Measurements from ENCODE around the gene NTRK3. TPM values are rescaled to one million over a fixed set of nuclear protein-coding genes. Genes with fewer than 3 reads are reported as not detected.

NTRK3 gene
- total and polyA plus RNA-seq, 4 donors = 0.21 to 2.9 (median 0.32) TPM

DNA sequence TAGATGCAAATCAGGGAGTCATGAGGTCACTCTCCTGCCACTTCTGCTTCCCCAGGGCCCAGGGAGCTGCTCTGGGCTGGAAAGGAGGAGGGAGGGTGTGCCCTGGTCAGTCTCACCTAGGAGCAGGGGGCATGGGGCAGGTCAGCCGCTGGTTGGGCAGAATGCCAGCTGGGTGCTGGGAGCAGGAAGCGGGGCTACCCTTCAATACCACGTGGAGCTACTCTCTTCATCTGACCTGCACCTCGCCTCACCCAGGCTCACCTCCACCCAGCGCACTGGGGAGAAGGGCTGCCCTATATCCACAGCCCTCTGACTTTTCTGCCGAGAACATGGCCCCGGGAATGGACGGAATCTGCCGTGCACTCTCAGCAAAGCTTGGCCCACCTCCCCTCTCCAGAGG, 15.1 kb downstream of the NTRK3 start (continued):
- no peak for TF ChIP-seq TAF1 (conservative IDR thresholded peaks at IDR 0.05)
- TF ChIP-seq RAD21 (IDR thresholded peaks at IDR 0.05) = no peak
- no peak for TF ChIP-seq YY1 (IDR thresholded peaks at IDR 0.05)
- TF ChIP-seq NR2F2 (IDR thresholded peaks at IDR 0.05) = no peak
- TF ChIP-seq SP1 (IDR thresholded peaks at IDR 0.05) = no peak
- TF ChIP-seq, protein P1, sequence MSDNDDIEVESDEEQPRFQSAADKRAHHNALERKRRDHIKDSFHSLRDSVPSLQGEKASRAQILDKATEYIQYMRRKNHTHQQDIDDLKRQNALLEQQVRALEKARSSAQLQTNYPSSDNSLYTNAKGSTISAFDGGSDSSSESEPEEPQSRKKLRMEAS (IDR thresholded peaks at IDR 0.05) = no peak
- no peak for TF ChIP-seq RXRA (IDR thresholded peaks at IDR 0.05)
- no peak for TF ChIP-seq HNF4A (conservative IDR thresholded peaks at IDR 0.05)

DNA sequence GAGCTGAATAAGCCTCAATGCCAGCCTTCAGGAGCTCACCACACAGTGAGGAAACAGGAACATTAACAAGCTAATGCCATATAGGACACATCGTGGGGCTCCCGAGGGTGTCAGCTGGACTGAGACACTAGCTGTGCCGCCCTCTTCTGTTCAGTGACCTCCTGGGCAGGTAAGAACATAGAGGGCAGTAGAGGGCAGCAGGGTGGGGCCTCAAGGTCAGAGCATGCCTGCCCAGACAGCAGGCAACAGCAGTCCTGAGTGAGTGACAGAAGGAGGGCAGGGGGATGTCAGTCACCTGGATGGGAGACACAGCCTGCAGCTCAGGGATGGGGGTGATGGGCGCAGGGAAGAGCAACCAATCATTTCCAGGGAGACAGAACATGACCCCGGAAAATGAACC, 15.5 kb downstream of the NTRK3 start:
- no peak for DNase-seq (ENCODE audit: low spot score)
- Histone ChIP-seq H3K4me1 (ENCODE audit: control insufficient read depth in 4 of 4, insufficient read depth in 4 of 4, low read length in 3 of 4) (no peaks in the 10 kb centered on the region), H3K36me3 (ENCODE audit: control insufficient read depth in 4 of 4, insufficient read depth in 3 of 4, low read depth in 1 of 4, low read length in 3 of 4) (no peaks in the 10 kb centered on the region), H3K4me3 (ENCODE audit: low read depth in 1 of 3, low read length in 3 of 3) (no peak overlapping the region), H3K9me3 (ENCODE audit: control insufficient read depth in 4 of 4, low read length in 3 of 4) (no peaks in the 10 kb centered on the region), H3K9ac (ENCODE audit: low read depth in 1 of 2, low read length in 2 of 2) (no peak overlapping the region), H3K27ac (ENCODE audit: low read depth in 1 of 2, low read length in 2 of 2) (no peak overlapping the region), H3K27me3 (ENCODE audit: control insufficient read depth in 4 of 4, insufficient read depth in 4 of 4, low read length in 3 of 4) (peaks cover 0 to 4% (median 2%) of the 10 kb centered on the region in 4 donors)
- no peak for TF ChIP-seq NR2F2 (IDR thresholded peaks at IDR 0.05)
- TF ChIP-seq TAF1 (conservative IDR thresholded peaks at IDR 0.05) = no peak
- WGBS = 54% methylated on average over 5 of the region's 5 CpGs

DNA sequence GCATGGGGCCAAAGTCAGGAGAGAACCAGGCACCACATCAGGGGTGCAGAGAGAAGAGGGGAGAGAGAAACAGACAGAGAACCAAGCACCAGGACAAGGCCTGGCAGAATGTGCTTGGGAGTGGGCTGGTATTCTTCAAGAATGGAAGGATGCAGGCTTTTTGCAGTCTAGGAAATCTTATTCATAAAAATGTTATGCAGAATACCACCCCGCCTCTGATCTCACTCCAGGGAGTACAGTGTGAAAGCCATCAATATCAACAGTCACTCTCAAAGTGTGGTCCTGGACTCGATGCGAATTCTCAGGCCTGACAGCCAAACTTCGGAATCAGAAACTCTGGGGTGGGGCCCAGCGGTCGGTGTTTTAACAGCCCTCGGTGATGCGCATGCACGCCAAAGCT, 16.9 kb downstream of the NTRK3 start:
- WGBS = 87% methylated on average over 9 of the region's 9 CpGs
- H3K36me3 ChIP-seq (ENCODE audit: control insufficient read depth in 4 of 4, insufficient read depth in 3 of 4, low read depth in 1 of 4, low read length in 3 of 4) = no peaks in the 10 kb centered on the region
- no peak for TF ChIP-seq SP1 (IDR thresholded peaks at IDR 0.05)
- TF ChIP-seq RAD21 (IDR thresholded peaks at IDR 0.05) = no peak
- TF ChIP-seq, protein P2, sequence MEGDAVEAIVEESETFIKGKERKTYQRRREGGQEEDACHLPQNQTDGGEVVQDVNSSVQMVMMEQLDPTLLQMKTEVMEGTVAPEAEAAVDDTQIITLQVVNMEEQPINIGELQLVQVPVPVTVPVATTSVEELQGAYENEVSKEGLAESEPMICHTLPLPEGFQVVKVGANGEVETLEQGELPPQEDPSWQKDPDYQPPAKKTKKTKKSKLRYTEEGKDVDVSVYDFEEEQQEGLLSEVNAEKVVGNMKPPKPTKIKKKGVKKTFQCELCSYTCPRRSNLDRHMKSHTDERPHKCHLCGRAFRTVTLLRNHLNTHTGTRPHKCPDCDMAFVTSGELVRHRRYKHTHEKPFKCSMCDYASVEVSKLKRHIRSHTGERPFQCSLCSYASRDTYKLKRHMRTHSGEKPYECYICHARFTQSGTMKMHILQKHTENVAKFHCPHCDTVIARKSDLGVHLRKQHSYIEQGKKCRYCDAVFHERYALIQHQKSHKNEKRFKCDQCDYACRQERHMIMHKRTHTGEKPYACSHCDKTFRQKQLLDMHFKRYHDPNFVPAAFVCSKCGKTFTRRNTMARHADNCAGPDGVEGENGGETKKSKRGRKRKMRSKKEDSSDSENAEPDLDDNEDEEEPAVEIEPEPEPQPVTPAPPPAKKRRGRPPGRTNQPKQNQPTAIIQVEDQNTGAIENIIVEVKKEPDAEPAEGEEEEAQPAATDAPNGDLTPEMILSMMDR (IDR thresholded peaks at IDR 0.05; ENCODE audit: low read depth, low read length, missing input control) = no peak
- TF ChIP-seq HNF4A (conservative IDR thresholded peaks at IDR 0.05) = no peak
- TF ChIP-seq TAF1 (conservative IDR thresholded peaks at IDR 0.05) = no peak
- no peak for TF ChIP-seq FOXA2 (IDR thresholded peaks at IDR 0.05)
- TF ChIP-seq, protein P3, sequence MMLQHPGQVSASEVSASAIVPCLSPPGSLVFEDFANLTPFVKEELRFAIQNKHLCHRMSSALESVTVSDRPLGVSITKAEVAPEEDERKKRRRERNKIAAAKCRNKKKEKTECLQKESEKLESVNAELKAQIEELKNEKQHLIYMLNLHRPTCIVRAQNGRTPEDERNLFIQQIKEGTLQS (IDR thresholded peaks at IDR 0.05) = no peak
- TF ChIP-seq RXRA (IDR thresholded peaks at IDR 0.05) = no peak
- TF ChIP-seq, protein P4, sequence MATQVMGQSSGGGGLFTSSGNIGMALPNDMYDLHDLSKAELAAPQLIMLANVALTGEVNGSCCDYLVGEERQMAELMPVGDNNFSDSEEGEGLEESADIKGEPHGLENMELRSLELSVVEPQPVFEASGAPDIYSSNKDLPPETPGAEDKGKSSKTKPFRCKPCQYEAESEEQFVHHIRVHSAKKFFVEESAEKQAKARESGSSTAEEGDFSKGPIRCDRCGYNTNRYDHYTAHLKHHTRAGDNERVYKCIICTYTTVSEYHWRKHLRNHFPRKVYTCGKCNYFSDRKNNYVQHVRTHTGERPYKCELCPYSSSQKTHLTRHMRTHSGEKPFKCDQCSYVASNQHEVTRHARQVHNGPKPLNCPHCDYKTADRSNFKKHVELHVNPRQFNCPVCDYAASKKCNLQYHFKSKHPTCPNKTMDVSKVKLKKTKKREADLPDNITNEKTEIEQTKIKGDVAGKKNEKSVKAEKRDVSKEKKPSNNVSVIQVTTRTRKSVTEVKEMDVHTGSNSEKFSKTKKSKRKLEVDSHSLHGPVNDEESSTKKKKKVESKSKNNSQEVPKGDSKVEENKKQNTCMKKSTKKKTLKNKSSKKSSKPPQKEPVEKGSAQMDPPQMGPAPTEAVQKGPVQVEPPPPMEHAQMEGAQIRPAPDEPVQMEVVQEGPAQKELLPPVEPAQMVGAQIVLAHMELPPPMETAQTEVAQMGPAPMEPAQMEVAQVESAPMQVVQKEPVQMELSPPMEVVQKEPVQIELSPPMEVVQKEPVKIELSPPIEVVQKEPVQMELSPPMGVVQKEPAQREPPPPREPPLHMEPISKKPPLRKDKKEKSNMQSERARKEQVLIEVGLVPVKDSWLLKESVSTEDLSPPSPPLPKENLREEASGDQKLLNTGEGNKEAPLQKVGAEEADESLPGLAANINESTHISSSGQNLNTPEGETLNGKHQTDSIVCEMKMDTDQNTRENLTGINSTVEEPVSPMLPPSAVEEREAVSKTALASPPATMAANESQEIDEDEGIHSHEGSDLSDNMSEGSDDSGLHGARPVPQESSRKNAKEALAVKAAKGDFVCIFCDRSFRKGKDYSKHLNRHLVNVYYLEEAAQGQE (IDR thresholded peaks at IDR 0.05) = no peak
- TF ChIP-seq GABPA (IDR thresholded peaks at IDR 0.05 in 1 of 2, conservative IDR thresholded peaks at IDR 0.05 in 1 of 2) = no peak
- TF ChIP-seq YY1 (IDR thresholded peaks at IDR 0.05) = no peak
- no peak for TF ChIP-seq JUND (IDR thresholded peaks at IDR 0.05)
- TF ChIP-seq, protein P1 (IDR thresholded peaks at IDR 0.05) = no peak
- TF ChIP-seq, protein P5, sequence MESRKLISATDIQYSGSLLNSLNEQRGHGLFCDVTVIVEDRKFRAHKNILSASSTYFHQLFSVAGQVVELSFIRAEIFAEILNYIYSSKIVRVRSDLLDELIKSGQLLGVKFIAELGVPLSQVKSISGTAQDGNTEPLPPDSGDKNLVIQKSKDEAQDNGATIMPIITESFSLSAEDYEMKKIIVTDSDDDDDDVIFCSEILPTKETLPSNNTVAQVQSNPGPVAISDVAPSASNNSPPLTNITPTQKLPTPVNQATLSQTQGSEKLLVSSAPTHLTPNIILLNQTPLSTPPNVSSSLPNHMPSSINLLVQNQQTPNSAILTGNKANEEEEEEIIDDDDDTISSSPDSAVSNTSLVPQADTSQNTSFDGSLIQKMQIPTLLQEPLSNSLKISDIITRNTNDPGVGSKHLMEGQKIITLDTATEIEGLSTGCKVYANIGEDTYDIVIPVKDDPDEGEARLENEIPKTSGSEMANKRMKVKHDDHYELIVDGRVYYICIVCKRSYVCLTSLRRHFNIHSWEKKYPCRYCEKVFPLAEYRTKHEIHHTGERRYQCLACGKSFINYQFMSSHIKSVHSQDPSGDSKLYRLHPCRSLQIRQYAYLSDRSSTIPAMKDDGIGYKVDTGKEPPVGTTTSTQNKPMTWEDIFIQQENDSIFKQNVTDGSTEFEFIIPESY (IDR thresholded peaks at IDR 0.05) = no peak
- no peak for TF ChIP-seq FOXA1 (IDR thresholded peaks at IDR 0.05)
- no peak for TF ChIP-seq NR2F2 (IDR thresholded peaks at IDR 0.05)
- TF ChIP-seq HNF4G (IDR thresholded peaks at IDR 0.05) = no peak
- TF ChIP-seq EGR1 (IDR thresholded peaks at IDR 0.05; ENCODE audit: low read depth in 2 of 2) = no peak
- H3K27me3 ChIP-seq (ENCODE audit: control insufficient read depth in 4 of 4, insufficient read depth in 4 of 4, low read length in 3 of 4) = peaks cover 0 to 4% (median 1%) of the 10 kb centered on the region in 4 donors
- no peaks in the 10 kb centered on the region for H3K9me3 ChIP-seq (ENCODE audit: control insufficient read depth in 4 of 4, low read length in 3 of 4)
- no peak overlapping the region for H3K9ac ChIP-seq (ENCODE audit: low read depth in 1 of 2, low read length in 2 of 2)
- no peak overlapping the region for H3K27ac ChIP-seq (ENCODE audit: low read depth in 1 of 2, low read length in 2 of 2)
- DNase-seq (ENCODE audit: low spot score) = no peak
- H3K4me3 ChIP-seq (ENCODE audit: low read depth in 1 of 3, low read length in 3 of 3) = no peak overlapping the region
- H3K4me1 ChIP-seq (ENCODE audit: control insufficient read depth in 4 of 4, insufficient read depth in 4 of 4, low read length in 3 of 4) = no peaks in the 10 kb centered on the region
